Loucy (cell line): Measurements from ENCODE around the gene AHNAK.

Source experiments
- H2AFZ ChIP-seq: fragments of 200-600 bp; sonication (generic); 2 replicates; pipeline ENCODE4 v1.6.0; 2016; ENCODE audit warnings: antibody characterized with exemption, mild to moderate bottlenecking, low read length, moderate library complexity
- H3F3A ChIP-seq: fragments of 200-600 bp; 2 replicates; pipeline ENCODE4 v1.6.0; 2016; ENCODE audit warnings: antibody characterized with exemption, low read depth, mild to moderate bottlenecking
- H3K27me3 ChIP-seq: fragments of 200-600 bp; sonication (generic); 2 replicates; pipeline ENCODE4 v1.6.1; 2014; ENCODE audit warnings: low read length, mild to moderate bottlenecking; ENCODE audit not compliant: insufficient read depth, poor library complexity, severe bottlenecking
- H3K36me3 ChIP-seq: fragments of 200-600 bp; sonication (generic); 2 replicates; pipeline ENCODE4 v1.6.1; 2016; ENCODE audit warnings: low read length; ENCODE audit not compliant: insufficient read depth
- H3K4me1 ChIP-seq: fragments of 200-600 bp; sonication (generic); 2 replicates; pipeline ENCODE4 v1.5.1; 2014; ENCODE audit warnings: low read length, mild to moderate bottlenecking; ENCODE audit not compliant: insufficient read depth, poor library complexity, severe bottlenecking
- H3K4me2 ChIP-seq: fragments of 200-600 bp; sonication (generic); 2 replicates; pipeline ENCODE4 v1.6.0; 2014; ENCODE audit warnings: antibody characterized with exemption, low read length, low read depth, mild to moderate bottlenecking; ENCODE audit not compliant: poor library complexity, severe bottlenecking
- H3K4me3 ChIP-seq: fragments of 200-600 bp; sonication (generic); 2 replicates; pipeline ENCODE4 v1.5.1; 2014; ENCODE audit warnings: low read length, mild to moderate bottlenecking, mixed read lengths; ENCODE audit not compliant: poor library complexity, severe bottlenecking
- H3K79me2 ChIP-seq: fragments of 200-600 bp; sonication (generic); 2 replicates; pipeline ENCODE4 v1.6.1; 2014; ENCODE audit warnings: low read length; ENCODE audit not compliant: insufficient read depth
- H3K9ac ChIP-seq: fragments of 200-600 bp; sonication (generic); 2 replicates; pipeline ENCODE4 v1.6.0; 2014; ENCODE audit warnings: mild to moderate bottlenecking, low read depth, low read length, moderate library complexity; ENCODE audit not compliant: poor library complexity, severe bottlenecking
- H3K9me2 ChIP-seq: fragments of 200-600 bp; sonication (generic); replicated peaks from 2 replicates; pipeline ENCODE4 v1.6.1; 2016; ENCODE audit warnings: low read depth, low read length, mixed read lengths
- H3K9me3 ChIP-seq: fragments of 200-600 bp; sonication (generic); 2 replicates; pipeline ENCODE4 v1.6.1; 2014; ENCODE audit warnings: mild to moderate bottlenecking, antibody characterized with exemption, low read length, low read depth; ENCODE audit not compliant: insufficient read depth
- H4K20me1 ChIP-seq: fragments of 200-600 bp; sonication (generic); 2 replicates; pipeline ENCODE4 v1.6.0; 2014; ENCODE audit warnings: antibody characterized with exemption, low read length, mild to moderate bottlenecking; ENCODE audit not compliant: insufficient read depth, poor library complexity, severe bottlenecking
- EZH2phosphoT487 ChIP-seq: fragments of 200-600 bp; IDR thresholded peaks from 2 replicates; pipeline ENCODE4 v1.6.1; 2018; ENCODE audit warnings: antibody characterized with exemption, mild to moderate bottlenecking, moderate library complexity, borderline replicate concordance
- TF ChIP-seq, protein P1 (sequence below): fragments of 200-600 bp; sonication (generic); conservative IDR thresholded peaks from 2 replicates; pipeline ENCODE4 v1.5.1; 2014; ENCODE audit warnings: mild to moderate bottlenecking, antibody characterized with exemption, low read length

Gene AHNAK

DNA sequence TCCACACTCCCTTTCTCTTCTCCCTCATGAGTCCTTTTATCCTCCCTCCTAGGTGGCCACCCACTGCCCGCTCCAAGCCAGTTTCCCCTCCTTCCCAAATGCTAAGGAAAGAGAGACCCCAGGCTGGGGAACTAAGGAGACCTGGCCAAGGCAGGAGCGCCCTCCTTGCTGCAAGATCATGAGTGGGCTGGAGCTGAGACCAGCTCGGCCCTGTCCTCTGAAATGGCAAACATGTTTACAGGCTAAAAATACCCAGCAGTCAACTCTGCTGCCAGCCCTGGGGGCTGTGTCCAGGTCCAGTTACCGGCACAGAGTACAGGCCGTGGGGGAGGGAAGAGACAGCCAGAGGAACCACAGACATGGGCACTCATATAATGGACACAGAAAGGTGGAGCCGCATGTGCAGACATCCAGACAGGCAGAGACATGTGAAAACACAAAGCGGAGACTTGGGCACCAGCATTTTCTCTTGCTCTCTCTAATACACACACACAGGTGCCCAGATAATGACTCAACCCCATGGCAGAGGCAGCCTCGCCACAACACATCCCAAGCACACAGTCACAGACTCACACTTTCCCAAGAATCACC is 1.2 kb upstream of the AHNAK start:
- Histone ChIP-seq H3K9me2 (no peaks in the 10 kb centered on the region), H3K9me3 (no peaks in the 10 kb centered on the region), H3K4me1 (peaks cover 46% of the 10 kb centered on the region)

DNA sequence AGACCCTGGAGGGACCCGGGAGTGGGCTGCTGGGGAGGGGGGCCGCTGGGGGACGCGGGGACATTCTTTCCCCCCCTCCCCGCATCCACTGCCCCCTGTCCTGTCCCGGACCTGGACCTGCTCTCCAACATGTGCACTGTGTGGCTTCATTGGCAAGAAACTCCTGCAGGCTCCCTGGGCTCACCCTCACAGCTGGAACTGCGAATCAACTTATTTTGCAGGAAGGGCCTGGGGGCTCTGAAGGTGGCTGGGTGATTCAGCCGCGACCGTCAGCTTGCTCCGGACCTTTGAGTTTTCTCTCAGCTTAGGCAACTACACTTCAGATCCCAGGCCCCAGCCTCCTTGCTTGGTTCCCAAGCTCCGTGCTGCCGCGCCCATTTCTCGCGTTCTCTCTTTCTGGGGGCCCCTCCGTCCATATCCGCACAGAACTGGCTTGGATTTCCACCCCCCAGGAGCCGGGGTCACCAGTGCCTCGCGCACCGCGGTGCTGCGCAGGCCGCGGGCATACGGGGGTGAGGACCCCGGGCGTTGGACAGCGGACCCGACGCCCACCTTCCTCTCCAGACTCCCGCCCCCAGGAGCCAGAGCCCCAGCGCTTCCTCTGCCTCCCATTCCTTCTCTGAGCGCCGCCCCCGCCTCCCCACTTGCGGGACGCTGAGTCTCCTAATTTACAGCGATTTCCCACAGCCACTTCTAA is 471 bp upstream of the AHNAK start:
- TF ChIP-seq, protein P1, sequence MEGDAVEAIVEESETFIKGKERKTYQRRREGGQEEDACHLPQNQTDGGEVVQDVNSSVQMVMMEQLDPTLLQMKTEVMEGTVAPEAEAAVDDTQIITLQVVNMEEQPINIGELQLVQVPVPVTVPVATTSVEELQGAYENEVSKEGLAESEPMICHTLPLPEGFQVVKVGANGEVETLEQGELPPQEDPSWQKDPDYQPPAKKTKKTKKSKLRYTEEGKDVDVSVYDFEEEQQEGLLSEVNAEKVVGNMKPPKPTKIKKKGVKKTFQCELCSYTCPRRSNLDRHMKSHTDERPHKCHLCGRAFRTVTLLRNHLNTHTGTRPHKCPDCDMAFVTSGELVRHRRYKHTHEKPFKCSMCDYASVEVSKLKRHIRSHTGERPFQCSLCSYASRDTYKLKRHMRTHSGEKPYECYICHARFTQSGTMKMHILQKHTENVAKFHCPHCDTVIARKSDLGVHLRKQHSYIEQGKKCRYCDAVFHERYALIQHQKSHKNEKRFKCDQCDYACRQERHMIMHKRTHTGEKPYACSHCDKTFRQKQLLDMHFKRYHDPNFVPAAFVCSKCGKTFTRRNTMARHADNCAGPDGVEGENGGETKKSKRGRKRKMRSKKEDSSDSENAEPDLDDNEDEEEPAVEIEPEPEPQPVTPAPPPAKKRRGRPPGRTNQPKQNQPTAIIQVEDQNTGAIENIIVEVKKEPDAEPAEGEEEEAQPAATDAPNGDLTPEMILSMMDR: no peak
- no peak for TF ChIP-seq EZH2phosphoT487
- H4K20me1 ChIP-seq: no peaks in the 10 kb centered on the region
- H2AFZ ChIP-seq: 0 out of 2 replicates have a peak overlapping the region, but pooled peaks have one; percentile 83
- no peaks in the 10 kb centered on the region for H3K9me2 ChIP-seq
- peak overlapping the region; percentile 80 for H3K4me3 ChIP-seq
- H3K79me2 ChIP-seq: peaks cover 10% of the 10 kb centered on the region; the same call in 1 of the 2 replicates
- H3F3A ChIP-seq: no peaks in the 10 kb centered on the region
- no peaks in the 10 kb centered on the region for H3K36me3 ChIP-seq
- peaks cover 46% of the 10 kb centered on the region for H3K4me1 ChIP-seq
- peak overlapping the region; percentile 77 for H3K4me2 ChIP-seq
- H3K9ac ChIP-seq: peak overlapping the region; percentile 75
- H3K27me3 ChIP-seq: no peaks in the 10 kb centered on the region
- no peaks in the 10 kb centered on the region for H3K9me3 ChIP-seq

More for the DNA sequence above, 1.2 kb upstream of the AHNAK start:
- Histone ChIP-seq H3K36me3 (no peaks in the 10 kb centered on the region), H4K20me1 (no peaks in the 10 kb centered on the region), H3K4me3 (no peak overlapping the region), H3K4me2 (no peak overlapping the region), H3K9ac (no peak overlapping the region), H3F3A (no peaks in the 10 kb centered on the region), H2AFZ (no peak overlapping the region), H3K27me3 (no peaks in the 10 kb centered on the region), H3K79me2 (peaks cover 6% of the 10 kb centered on the region; the same call in 1 of the 2 replicates)
- TF ChIP-seq, protein P1: no peak
- no peak for TF ChIP-seq EZH2phosphoT487

DNA sequence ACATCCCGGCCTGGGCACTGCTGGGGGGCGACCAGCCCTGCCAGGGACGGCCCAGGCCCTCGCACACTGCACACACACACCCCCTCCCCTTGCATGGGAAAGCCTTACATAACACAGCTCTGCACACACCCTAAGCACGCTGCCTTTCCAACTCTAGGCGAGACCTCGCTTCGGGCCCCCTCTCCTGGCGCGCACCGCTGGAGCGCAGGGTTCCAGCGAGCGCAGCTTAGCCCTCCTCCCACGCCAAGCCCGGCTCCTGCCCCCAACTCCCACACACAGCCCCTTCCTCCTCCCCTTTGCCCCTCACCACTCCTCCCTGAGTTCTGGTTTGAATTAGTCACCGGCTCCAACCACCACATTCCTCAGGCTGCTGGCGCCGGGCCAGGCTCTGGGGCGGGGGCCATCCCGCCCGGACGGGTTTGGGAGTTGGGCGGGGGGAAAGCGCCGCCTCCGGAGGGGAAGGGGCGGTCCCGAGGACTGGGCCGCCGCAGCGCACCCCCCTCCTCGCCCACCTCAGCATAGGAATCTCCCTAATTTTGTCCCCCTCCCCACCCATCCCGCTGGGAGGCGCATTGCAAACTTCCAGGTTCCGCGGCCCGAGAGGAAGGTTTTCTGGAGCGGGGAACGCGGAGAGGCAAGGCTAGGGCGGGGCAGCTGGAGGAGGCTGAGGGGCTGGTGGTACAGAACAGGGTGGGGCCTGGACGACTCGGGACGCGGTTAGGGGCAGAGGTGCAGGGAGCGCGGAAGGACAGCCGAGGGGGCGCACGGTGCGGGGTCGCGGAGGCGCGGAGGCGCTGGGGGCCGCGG is 966 bp downstream of the AHNAK start:
- H3F3A ChIP-seq: no peaks in the 10 kb centered on the region
- no peaks in the 10 kb centered on the region for H3K27me3 ChIP-seq
- H3K79me2 ChIP-seq: peaks cover 20% of the 10 kb centered on the region; the same call in 1 of the 2 replicates
- H3K9me3 ChIP-seq: no peaks in the 10 kb centered on the region
- H4K20me1 ChIP-seq: no peaks in the 10 kb centered on the region
- no peaks in the 10 kb centered on the region for H3K9me2 ChIP-seq
- peaks cover 41% of the 10 kb centered on the region for H3K4me1 ChIP-seq
- peak overlapping the region; percentile 77 for H3K4me2 ChIP-seq
- H2AFZ ChIP-seq: peak overlapping the region; percentile 83
- TF ChIP-seq EZH2phosphoT487: no peak
- TF ChIP-seq, protein P1: peak; percentile 25
- H3K9ac ChIP-seq: peak overlapping the region; percentile 75
- peak overlapping the region; percentile 80 for H3K4me3 ChIP-seq
- no peaks in the 10 kb centered on the region for H3K36me3 ChIP-seq
